ELR (cell line): ENCODE measurements around the gene PLET1.

Experiments used
- DNase-seq: peaks from one replicate; pipeline ENCODE4 v3.0.0-alpha.2; 2015; ENCODE audit warnings: low read depth

The PLET1 gene

DNA sequence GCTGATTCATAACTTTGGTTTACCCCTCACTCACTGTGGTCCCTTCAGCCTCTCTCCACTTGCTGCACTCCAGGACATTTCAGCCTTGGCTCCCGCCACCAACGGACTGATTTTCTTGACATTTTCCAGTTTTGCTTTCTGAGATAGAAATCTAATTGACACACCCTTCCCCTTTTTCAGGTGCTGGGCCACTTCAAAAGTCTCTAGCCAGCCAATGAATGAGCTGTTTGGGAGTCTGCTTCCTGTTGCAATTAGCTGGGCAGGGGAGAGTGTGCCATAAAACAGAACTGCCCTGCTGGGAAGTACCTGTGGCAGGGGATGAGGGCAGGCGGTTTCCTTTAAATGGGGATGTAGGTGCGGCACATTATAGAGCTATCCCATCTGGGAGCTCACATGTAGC is 21.1 kb upstream of the PLET1 start:
- DNase-seq, result no peak

DNA sequence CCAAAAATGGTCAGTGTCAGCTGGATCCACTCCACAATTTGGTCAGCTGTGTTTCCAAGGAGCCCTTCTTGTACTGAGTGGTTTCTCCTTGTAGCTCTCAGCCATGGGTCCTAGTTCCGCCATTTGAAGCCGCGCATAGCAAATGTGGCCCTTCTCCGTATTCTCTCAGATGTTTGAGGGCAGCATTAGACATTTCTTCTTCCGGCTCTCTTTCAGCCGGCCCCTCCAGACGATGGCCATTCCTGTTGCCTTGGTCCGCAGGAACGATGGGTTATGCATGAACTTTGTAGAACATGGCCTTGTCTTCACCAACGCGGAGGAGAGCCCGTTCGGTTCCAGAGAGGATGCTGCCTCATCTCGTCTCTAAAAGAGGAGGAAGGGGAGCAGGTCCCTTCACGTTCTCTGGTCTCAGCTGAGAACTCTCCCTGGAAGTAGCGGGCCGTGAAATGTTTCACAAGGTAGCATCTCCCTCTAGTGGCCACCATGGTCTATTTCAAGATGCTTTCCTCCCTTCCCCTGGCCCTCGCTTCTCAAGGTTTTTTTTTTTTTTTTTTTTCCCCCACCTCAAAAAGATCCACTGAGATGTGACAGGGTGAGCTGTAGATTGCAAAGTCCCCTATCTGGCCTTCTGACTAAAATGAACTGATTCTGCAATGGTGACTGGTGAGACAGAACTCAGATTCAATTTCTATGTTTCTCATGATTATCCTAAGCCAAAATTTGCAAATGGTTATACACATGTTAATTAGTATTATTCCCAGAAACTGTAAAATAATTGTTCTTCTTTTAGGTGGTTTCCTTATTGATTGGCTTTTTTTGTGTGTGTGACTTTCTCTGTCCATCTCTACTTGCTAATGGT is 19.8 kb upstream of the PLET1 start:
- peak; percentile 88 for DNase-seq

DNA sequence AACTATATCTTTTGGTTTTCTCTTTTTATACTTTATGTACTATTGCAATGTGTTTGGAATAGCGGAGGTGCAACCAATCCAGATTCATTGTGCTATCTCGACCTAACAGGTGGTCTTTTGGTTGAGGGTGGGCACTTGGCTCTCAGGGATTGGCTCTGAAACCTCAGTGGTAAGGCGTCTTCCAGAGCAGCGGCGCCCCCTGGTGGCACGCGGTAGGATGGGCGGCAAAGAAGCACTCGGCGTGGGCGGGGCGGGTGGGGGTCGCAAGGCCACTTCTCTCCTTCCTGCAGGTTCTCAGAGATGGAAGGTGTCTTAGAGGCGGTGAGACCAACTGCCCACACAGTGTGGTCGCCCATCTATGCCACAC is 19.2 kb upstream of the PLET1 start:
- DNase-seq, result peak; percentile 63

- DNase-seq, result no peak
Measured at GRCh38 chr11:112278803-112279202, 18.1 kb upstream of the PLET1 start.

DNA sequence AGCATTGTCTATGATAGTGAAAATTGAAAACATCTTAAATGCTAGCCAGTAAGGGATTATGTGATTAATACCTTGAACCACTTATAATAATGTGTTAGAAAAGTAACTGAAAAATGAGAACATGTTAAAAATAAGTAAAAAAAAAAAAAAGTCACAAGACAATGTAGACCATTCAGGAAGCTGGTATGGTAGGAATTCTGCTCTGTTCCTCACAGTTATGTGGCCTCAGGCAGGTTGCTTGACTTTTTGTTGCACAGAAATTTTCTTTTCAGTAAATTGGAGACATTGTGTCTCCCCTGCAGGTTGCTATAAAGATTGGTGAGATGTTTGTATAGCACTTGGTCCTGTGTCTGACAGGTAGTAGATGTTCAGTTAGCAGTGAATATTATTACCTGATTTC is 17.3 kb upstream of the PLET1 start:
- DNase-seq, result peak; percentile 37

DNA sequence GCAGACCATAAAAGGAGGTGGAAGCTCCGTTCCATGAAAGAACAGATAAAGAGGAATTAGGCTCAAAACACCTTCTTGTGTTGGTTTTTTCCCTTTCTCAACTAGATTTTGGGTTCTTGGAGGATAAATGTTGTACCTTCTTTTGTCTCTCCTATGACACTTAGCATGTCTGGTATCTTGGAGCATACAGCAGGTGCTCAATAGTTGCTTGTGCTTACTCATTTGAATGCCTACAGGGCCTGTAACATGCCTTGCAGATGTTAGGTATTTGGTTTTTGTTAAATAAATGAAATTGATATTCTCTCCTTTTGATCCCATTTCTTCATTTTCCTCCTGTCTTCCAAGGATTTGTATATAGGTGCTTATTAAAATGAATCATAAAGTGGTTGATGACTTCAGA is 16.4 kb upstream of the PLET1 start:
- DNase-seq, result no peak

DNA sequence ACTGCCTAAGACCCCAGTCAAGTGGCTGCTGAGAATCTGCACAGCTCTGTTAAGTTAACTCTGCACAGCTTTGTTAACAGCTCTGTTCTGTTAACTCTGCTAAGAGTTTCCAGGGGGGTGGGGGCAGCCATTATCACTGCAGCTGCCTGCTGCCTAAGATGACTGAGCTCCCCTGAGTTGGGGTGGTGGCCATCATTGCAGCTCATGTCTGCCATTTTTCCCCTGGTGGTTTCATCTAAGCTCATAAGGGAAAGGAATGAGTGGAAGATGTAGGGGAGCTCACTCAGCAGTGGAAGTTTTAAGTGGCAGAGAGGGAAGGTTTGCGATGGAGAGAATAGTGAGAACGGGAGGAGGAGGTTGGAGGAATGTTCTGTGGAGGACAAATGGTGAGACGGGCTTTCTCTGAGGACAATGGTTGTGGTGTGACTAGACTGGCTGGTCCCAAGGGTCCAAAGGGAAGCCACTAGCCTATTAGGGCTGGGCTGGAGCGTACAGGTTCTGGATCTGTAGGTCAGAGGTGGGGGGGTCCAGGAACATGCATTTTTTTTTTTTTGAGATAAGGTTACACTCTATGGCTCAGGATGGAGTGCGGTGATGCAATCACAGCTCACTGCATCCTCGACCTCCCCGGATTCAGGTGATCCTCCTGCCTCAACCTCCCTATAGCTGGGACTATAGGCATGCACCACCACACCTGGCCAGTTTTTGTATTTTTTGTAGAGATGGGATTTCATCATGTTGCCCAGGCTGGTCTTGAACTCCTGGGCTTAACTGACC is 13.5 kb upstream of the PLET1 start:
- DNase-seq, result no peak

GRCh38 chr11:112273066-112273465 is 12.4 kb upstream of the PLET1 start:
- no peak for DNase-seq

DNA sequence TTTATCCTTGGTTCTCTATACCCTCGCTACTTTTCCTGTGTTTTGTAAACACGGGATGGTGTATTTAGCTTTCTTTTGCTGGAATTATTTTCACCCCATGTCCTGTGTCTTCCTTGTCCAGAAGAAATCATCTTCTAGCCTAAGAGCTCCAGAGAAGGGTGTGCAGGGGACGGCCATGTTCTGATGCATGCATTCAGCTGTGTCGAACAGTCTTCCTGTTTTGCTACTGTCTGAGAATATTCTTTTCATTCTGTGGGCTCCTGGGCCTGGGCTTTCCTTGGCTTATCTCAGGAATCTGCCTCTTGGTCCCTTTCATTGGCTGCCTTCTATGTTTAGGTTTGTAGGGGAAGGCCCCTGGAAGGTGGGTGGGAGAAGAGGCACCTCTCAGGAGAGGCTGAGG is 10.6 kb upstream of the PLET1 start:
- no peak for DNase-seq

DNA sequence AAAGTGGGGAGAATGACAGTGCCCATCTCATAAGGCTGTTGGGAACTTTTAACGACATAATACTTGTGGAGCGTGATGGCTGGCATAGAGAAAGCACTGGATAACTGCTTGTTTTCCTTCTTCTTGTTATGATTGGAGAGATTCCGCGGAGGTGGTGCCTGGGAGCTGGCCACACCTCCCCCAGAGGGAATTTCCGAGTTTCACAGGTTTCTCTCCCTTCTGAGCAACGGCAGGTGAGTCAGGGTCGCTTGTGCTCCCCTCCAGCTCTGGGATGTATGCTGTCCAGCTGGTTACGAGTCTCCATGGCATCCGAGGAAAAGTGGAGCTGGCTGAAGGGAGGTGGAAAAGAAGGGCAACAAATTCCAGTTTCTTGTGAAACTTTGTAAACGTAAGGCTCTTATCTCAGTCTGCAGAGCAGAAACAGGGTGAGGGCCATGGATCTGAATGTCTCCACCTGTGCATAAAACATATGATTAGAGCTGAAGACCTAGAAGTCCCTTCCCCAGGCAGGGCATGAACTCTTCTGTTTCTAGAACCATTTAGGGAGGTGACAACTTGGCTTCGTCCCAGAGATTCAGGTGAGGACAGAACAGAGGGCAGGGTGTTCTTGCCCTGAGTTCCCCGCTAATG is 10.0 kb upstream of the PLET1 start:
- no peak for DNase-seq

- no peak for DNase-seq
Measured at GRCh38 chr11:112269139-112269538, 8.5 kb upstream of the PLET1 start.

GRCh38 chr11:112268406-112268805 is 7.7 kb upstream of the PLET1 start:
- DNase-seq, result no peak

GRCh38 chr11:112267188-112267591 is 6.5 kb upstream of the PLET1 start:
- no peak for DNase-seq

GRCh38 chr11:112266410-112266778 is 5.7 kb upstream of the PLET1 start:
- DNase-seq, result no peak

- DNase-seq, result no peak
Measured at GRCh38 chr11:112265659-112266409, 5.2 kb upstream of the PLET1 start.

- DNase-seq, result peak; percentile 77
Measured at GRCh38 chr11:112255067-112255720, 5.5 kb downstream of the PLET1 start.

DNA sequence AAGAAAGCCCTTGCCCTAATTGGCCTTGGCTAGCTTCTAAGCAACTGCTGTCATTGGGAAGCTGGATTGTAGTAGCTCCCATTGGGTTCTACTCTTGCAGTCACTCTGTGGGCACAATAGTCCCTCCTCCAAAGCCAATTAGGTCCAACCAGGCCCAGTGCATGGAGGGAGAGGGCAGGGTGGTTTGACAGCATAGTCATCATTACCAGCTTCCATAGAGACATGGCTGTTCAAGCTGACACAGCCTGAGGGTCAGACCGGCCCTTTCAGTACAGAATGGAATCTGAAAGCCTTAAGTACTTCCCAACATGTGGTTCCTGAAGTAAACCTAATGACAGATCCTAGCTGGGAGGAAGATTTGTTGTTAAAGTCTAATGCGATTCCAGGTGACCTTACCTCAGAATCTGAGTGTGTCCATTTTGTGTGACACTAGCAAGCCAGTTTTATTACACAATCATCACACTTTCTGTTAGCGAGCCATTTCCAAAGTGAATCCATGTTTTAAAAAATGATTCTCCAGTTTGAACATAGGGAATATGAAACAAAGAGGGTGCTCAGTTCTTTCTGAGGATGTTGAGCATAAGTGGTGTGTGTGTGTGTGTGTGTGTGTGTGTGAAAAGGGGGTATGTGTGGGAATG is 6.9 kb downstream of the PLET1 start:
- no peak for DNase-seq

DNA sequence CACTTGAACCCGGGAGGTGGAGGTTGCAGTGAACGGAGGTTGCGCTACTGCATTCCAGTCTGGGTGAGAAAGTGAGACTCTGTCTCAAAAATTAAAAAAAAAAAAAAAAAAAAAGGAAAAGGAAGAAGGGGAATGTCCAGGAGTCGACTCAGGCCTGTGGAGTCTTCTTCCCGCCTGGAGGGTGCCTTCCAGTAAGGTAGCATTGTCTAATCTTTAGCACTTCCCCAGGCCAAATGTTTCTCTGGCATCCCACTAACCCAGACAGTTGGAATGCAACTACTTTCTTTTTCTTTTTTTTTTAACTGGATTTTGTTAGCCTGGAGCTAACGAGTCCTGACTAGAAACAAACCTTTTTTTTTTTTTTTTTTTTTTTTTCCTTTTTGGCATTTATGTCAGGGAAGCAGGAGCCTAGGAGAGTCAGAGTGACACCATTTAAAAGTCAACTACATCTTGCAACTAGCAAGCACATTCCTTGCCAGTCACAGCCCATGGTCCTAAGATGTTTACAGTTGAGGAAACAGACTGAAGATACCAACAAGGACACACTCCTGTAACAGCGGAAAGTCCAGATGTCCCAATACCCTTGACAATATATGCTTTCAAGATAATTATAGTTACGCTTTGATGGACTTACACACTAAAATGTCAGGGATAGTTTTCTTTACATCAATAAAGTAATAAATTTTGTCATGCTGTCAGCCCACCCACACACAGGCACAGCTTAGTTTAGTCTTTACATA is 10.6 kb downstream of the PLET1 start:
- no peak for DNase-seq

DNA sequence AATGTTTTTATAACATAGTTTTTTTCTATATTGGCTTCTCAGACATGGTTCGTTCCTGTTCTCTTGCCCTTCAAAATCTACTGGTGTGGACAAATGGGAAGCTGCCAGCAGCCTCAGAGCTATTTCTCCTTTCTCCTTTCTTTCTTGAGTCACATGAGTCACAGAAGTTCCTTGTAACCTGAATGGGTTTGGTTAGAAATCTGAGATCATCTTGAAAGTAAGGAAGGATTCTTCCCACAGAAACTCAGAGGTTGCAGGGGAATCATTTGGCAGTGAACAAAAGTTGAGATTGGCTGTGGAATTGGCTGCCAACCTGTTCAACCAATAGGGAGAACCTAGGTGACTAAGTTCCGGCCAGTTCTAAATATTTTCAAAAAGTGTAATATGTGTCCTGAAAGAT is 12.5 kb downstream of the PLET1 start:
- peak; percentile 33 for DNase-seq

DNA sequence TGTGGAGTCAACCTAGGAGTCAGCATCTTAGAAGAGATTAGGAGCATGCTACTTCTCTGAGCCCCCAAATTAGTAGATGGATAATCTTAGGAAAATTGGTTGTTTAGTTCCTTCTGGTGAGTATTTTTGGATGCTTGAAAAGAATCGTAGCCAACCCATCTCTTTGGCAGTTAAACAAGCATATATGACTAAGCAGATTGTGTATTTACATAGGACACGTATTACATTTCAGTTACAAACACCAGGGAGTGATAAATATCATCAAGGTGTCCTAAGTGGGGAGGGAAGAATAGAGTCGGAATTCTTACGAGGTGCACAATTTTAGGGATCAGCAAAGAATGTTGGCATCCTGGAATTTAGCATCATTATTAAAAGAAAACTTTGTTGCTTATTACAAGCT is 13.5 kb downstream of the PLET1 start:
- no peak for DNase-seq

DNA sequence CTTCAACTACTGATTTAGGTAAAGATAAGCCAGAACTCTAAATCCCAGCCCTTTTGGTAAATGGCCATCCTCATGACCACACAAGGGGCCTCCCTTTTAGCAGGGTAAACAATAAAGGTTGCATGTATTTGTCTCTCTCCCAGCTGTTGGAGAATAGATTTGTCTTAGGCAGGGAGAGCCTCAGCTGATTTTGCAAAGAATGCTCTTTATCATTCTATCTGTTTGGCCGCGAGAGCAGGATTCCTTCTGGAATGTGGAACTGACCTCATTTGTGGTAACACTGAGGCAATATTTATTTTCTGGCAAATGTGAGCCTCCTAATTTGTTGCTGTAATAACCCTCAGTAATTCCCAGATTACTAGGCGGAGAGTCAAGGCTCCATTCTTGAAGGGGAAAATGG is 19.2 kb downstream of the PLET1 start:
- no peak for DNase-seq
